Testis (tissue), 2 donors: ENCODE measurements around the gene ITGA8.

ENCODE experiments used
- POLR2A ChIP-seq: fragments of 450-650 bp; IDR thresholded peaks from one replicate; pipeline ENCODE4 v1.6.1; 2017; ENCODE audit warnings: antibody characterized with exemption, mild to moderate bottlenecking, moderate library complexity
- TF ChIP-seq, protein P1 (sequence below), 3 experiments: fragments of 450-650 bp in 2 of 3; fragments of 200-600 bp in 1 of 3; sonication (generic) in 1 of 3; IDR thresholded peaks; one replicate each; pipeline ENCODE4 v1.5.1; 2016 to 2019; ENCODE audit warnings: antibody characterized with exemption in 3 of 3, mild to moderate bottlenecking in 2 of 3, moderate library complexity in 1 of 3

DNA sequence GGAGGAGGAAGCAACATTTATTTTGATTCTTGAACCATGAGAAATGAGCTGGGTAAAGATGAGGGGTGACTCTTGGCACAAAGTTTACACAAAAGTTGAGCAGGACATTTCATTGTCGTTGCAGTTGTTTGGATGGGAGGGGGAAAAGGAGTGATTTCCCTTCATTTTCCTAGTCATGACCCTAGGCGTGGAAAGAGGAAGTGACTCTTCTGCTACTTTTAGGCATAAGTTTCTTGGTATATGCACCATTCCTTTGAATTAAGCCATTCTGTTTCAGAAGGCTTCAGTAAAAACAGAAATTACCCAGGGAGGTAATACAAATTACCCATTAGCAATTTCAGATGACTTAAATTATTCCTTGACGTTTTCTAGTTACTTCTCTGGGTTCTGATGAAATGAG lies 234.7 kb downstream of the ITGA8 start:
- TF ChIP-seq POLR2A = no peak
- TF ChIP-seq, protein P1, sequence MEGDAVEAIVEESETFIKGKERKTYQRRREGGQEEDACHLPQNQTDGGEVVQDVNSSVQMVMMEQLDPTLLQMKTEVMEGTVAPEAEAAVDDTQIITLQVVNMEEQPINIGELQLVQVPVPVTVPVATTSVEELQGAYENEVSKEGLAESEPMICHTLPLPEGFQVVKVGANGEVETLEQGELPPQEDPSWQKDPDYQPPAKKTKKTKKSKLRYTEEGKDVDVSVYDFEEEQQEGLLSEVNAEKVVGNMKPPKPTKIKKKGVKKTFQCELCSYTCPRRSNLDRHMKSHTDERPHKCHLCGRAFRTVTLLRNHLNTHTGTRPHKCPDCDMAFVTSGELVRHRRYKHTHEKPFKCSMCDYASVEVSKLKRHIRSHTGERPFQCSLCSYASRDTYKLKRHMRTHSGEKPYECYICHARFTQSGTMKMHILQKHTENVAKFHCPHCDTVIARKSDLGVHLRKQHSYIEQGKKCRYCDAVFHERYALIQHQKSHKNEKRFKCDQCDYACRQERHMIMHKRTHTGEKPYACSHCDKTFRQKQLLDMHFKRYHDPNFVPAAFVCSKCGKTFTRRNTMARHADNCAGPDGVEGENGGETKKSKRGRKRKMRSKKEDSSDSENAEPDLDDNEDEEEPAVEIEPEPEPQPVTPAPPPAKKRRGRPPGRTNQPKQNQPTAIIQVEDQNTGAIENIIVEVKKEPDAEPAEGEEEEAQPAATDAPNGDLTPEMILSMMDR (IDR thresholded peaks at IDR 0.05) = no peak
